ENCODE results near the gene ABCC12. TPM values are rescaled to one million over a fixed set of nuclear protein-coding genes. Genes with fewer than 3 reads are reported as not detected.

Gene ABCC12
- total RNA-seq, 1 experiment from 2014 or later = not detected

- Mint-ChIP-seq H3K4me3 (no peak overlapping the region), H3K4me1 (no peaks in the 10 kb centered on the region), H3K27ac (no peak overlapping the region), H3K9me3 (no peaks in the 10 kb centered on the region), H3K27me3 (ENCODE audit: low read depth) (no peaks in the 10 kb centered on the region), H3K36me3 (no peaks in the 10 kb centered on the region)
- peak; percentile 96 for ATAC-seq
- POLR2A ChIA-PET = no interaction called here
- peak; percentile 95 for TF ChIP-seq ZNF423 (CRISPR knock-in tag; IDR thresholded peaks at IDR 0.05)
- TF ChIP-seq TCF7 (CRISPR knock-in tag; IDR thresholded peaks at IDR 0.05; ENCODE audit: low read depth) = no peak
- TF ChIP-seq CTCF (IDR thresholded peaks at IDR 0.05) = peak; percentile 95
- 0 out of 2 replicates have a peak, but pooled peaks have one; percentile 68 for TF ChIP-seq ZBTB21 (CRISPR knock-in tag; IDR thresholded peaks at IDR 0.05; ENCODE audit: borderline replicate concordance)
- TF ChIP-seq HMGXB4 (CRISPR knock-in tag; IDR thresholded peaks at IDR 0.05) = peak; percentile 17; the same call in 1 of the 2 replicates
- CTCF ChIA-PET = interaction anchor here (0.6 to 2.5 kb wide), 12 partner anchors 9 to 1079 kb away, joined by 3 to 15 read pairs (median 7); partner anchors contain the start of genes ABCC12 and NETO2
- peak; percentile 93 for DNase-seq (ENCODE audit: low spot score)
These were observed 38.3 kb downstream of the ABCC12 start for GRCh38 chr16:48117217-48118105.

- Mint-ChIP-seq H3K36me3 (no peaks in the 10 kb centered on the region), H3K27ac (no peak overlapping the region), H3K27me3 (ENCODE audit: low read depth) (no peaks in the 10 kb centered on the region), H3K4me3 (no peak overlapping the region), H3K9me3 (no peaks in the 10 kb centered on the region), H3K4me1 (no peaks in the 10 kb centered on the region)
- ChIA-PET POLR2A (no interaction called here), CTCF (no interaction called here)
- TF ChIP-seq HMGXB4 (CRISPR knock-in tag; IDR thresholded peaks at IDR 0.05) (no peak), ZNF121 (CRISPR knock-in tag; IDR thresholded peaks at IDR 0.05) (no peak), ZNF138 (CRISPR knock-in tag; conservative IDR thresholded peaks at IDR 0.05) (no peak)
- DNase-seq (ENCODE audit: low spot score) (no peak), ATAC-seq (no peak)
These were observed 40.5 kb downstream of the ABCC12 start for GRCh38 chr16:48115299-48115698.

- H3K36me3 Mint-ChIP-seq = no peaks in the 10 kb centered on the region
- DNase-seq (ENCODE audit: low spot score) (no peak), ATAC-seq (no peak)
- H3K9me3 Mint-ChIP-seq = no peaks in the 10 kb centered on the region
- no peaks in the 10 kb centered on the region for H3K27me3 Mint-ChIP-seq (ENCODE audit: low read depth)
- ChIA-PET POLR2A (no interaction called here), CTCF (interaction anchor here (0.6 kb wide), 1 partner anchor 20 kb away, joined by 3 read pairs; no protein-coding TSS in a partner anchor)
- H3K4me3 Mint-ChIP-seq = no peak overlapping the region
- H3K4me1 Mint-ChIP-seq = no peaks in the 10 kb centered on the region
- no peak overlapping the region for H3K27ac Mint-ChIP-seq
- TF ChIP-seq JAZF1 (CRISPR knock-in tag; IDR thresholded peaks at IDR 0.05) (no peak), ZNF317 (CRISPR knock-in tag; IDR thresholded peaks at IDR 0.05; ENCODE audit: borderline replicate concordance, low read depth) (no peak), TEAD1 (CRISPR knock-in tag; IDR thresholded peaks at IDR 0.05) (no peak), FOXP1 (CRISPR knock-in tag; IDR thresholded peaks at IDR 0.05; ENCODE audit: borderline replicate concordance) (no peak), USF1 (CRISPR knock-in tag; IDR thresholded peaks at IDR 0.05) (no peak), E2F5 (CRISPR knock-in tag; IDR thresholded peaks at IDR 0.05) (no peak), ZNF232 (CRISPR knock-in tag; IDR thresholded peaks at IDR 0.05) (no peak), IRF2 (CRISPR knock-in tag; IDR thresholded peaks at IDR 0.05; ENCODE audit: borderline replicate concordance, low read depth) (no peak), NFE2L1 (CRISPR knock-in tag; IDR thresholded peaks at IDR 0.05) (no peak), ZNF425 (CRISPR knock-in tag; conservative IDR thresholded peaks at IDR 0.05) (no peak), ZNF512 (CRISPR knock-in tag; IDR thresholded peaks at IDR 0.05; ENCODE audit: borderline replicate concordance) (no peak), NR3C1 (CRISPR knock-in tag; conservative IDR thresholded peaks at IDR 0.05; ENCODE audit: low read depth) (no peak), SMAD4 (CRISPR knock-in tag; IDR thresholded peaks at IDR 0.05) (no peak)
These were observed 41.4 kb downstream of the ABCC12 start for GRCh38 chr16:48114410-48114809.
